GM21381 (cell line): Measurements from ENCODE around the gene PTPRE.

Experiments used
- ATAC-seq: cut with Tn5 transposase; IDR thresholded peaks from one replicate; pipeline ENCODE4 v1.9.1; 2021; ENCODE audit warnings: mild to moderate bottlenecking, moderate library complexity; ENCODE audit not compliant: unreplicated experiment

The PTPRE gene

DNA sequence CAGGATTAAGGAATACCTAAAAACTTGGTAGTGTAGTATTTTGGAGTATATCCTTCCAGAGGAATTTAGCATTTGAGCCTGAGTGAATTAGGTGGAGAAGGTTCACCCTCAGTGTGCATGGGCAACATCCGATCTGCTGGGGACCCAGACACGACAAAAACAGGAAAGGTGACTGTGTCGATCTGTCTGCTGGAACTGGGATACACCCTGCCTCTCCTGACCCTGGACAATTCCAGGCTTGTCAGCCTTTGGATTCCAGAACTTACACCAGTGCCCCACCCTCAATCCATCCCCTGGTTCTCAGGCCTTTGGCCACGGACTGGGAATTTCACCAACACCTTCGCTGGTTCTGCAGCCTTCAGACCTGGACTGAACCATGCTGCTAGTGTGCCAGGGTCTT, 41.9 kb downstream of the PTPRE start:
- no peak for ATAC-seq

DNA sequence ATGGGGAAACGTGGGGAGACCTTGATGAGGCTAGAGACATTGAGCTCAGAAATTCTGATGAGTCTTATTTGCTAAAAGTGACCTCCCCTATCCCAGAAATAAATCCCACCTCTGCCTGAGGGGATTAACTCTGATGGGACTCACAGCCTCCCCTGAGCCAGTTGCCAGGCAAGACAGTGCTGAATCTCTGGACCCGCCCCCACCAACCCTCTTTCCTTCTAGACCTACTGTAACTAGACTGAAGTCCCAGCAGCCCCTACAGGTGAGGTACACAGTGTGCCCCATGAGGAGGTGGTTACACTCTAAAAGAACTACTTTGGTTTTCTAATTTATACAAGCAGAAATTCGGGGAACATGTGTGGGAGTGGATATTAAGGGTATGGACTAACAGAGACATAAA, 42.9 kb downstream of the PTPRE start:
- no peak for ATAC-seq

DNA sequence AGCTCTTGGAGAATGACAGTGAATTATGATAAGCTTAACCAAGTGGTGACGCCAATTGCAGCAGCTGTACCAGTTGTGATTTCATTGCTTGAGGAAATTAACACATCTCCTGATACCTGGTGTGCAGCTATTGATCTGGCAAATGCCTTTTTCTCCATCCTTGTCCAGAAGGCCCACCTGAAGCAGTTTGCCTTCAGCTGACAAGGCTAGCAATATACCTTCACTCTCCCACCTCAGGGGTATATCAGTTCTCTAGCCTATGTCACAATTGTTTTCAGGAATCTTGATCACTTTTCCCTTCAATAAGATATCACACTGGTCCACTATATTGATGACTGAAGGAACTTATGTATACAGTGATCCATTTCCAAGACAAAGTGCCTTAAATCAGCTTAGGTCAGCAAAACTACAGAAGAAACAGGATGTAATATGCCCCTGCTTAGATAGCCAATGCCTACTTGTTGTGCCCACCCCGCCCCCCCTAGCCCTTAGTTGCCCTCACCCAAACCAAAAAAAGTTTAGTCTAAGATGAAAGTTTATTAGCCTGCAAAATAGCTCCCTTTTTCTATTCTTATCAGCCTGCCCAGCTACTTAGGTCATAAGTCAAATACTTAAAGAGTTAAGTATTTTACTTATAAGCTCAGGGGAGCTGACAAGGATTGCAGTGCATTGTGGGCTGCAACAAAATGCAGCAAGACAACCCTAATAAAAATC, 45.1 kb downstream of the PTPRE start:
- ATAC-seq, result no peak

DNA sequence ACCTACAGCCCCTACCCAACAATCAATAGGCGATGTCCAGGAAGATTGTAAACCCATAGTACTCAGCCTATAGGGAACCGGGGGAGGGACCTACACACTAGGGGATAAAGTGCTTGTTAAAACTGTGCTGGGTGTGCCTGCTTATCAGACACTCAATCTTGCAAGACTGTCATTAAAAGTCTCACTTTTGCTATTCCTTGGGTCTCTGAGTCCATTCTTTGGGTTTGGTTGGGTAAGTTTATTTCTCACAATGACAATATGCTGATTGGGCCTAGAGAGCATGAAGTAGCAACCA, 45.6 kb downstream of the PTPRE start:
- no peak for ATAC-seq

DNA sequence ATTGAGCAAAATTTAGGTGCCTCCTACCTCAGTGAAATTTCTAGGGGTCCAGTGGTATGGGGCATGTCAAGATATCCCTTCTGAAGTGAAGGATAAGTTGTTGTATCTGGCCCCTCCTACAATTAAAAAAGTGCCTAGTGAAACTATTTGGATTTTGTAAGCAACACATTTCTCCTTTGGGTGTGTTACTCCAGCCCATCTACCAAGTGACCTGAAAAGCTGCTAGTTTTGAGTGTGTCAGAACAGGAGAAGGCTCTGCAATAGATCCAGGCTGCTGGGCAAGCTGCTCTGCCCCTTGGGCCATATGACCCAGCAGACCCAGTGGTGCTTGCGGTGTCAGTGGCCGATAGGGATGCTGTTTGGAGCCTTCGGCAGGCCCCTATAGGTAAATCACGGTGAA, 46.0 kb downstream of the PTPRE start:
- no peak for ATAC-seq

DNA sequence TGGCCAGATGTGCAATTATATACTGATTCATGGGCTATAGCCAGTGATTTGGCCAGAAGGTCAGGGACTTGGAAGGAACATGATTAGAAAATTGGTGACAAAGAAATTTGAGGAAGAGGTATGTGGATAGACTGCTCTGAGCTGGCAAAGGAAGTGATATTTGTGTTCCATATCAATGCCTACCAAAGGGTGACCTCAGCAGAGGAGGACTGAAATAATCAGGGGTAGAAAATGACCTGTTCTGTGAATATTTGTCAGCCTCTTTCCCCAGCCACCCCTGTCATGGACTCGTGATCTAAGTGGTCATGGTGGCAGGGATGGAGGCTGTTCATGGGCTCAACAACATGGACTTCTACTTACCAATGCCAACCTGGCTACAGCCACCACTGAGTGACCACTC, 47.0 kb downstream of the PTPRE start:
- no peak for ATAC-seq

DNA sequence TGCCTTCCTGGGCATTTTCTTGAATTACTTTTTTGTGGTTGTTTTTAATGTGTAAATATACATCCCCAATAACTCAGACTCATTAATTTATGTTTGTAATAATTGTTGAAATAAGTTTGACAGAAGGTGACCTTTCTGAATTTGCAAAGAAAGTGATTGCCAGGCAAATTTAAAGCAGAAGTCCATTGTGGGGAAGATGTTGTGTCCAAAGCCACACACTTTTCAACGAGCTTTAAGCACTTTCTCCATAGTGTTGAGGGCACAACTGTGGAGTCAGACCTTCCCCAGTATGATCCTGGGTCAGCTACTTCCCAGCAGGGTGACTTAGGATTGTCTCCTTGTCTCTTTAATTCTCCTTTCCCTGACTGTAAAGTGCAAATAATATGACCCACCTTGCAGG, 52.5 kb downstream of the PTPRE start:
- no peak for ATAC-seq

DNA sequence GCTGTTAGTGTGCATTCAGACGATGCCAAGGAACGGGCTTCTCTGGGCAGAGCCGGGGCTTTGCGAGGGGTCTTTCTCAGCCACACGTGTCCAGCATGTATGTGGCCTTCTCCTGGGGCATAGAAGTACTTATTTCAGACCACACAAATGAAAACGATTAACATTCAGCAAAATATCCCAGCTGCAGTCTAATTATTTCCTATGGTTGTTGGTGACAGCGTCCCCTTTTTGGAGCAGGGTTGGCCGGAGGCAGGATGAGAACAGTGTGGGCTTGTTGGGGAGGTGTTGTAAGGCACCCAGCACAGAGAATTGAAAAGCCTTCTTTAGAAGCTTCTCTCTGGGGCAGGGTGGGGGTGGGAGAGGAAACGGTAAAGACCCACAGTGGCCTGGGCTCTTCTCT, 54.2 kb downstream of the PTPRE start:
- no peak for ATAC-seq

DNA sequence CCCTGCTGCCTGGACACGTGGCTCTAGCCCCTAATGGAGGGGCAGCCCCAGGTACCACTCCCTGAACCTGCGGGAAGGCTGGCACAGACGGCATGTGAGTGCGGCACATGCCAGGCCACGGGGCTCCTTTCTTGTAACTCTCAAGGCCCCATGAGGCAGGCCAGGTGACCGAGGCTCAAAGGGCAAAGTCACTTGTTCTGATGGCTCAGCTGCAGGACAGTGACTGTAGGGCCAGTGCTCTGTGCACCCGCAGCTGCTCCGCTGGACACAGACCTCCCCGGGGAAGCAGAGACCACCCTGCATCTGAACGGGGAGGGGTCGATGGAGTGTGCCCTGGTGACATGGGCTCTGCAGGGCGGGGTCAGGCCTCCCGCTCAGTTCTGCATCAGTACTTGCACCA, 55.3 kb downstream of the PTPRE start:
- no peak for ATAC-seq

DNA sequence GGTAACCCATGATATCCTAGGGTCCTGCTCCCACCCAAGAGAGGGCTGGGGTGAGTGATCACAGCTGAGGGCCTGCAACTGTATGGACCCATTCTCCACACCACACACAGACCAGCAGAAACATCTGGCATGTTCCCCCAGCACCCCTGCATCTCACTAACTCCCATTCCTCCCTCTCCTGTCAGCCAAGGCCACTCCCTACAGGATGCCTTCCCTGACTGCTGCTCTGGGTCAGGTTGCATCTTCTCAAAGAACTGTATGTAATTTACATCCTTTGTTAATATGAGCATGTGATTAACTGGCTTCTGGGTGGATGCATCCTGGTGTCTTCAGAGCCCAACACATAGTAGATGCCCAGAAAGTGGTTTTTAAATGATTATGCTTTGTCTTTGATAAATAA, 56.2 kb downstream of the PTPRE start:
- ATAC-seq, result no peak

DNA sequence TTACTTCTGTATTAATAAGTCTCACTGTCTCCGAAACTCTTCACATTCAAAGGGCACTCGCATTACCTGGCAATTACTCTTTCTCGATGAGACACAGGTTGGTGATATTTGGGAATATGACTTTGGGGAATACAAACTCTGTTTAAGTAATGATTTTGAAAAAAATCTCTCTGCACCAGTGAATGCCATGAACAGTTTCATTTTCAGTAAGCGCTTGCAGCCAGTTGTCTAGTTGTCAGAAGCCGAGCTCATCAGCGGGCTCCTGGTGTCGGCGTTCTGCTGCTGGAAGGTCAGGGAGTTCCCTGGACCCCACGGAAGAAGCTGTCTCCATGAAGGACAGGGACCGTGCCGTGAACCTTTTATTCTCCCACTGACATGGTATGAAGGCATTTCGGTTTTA, 57.7 kb downstream of the PTPRE start:
- ATAC-seq, result no peak

DNA sequence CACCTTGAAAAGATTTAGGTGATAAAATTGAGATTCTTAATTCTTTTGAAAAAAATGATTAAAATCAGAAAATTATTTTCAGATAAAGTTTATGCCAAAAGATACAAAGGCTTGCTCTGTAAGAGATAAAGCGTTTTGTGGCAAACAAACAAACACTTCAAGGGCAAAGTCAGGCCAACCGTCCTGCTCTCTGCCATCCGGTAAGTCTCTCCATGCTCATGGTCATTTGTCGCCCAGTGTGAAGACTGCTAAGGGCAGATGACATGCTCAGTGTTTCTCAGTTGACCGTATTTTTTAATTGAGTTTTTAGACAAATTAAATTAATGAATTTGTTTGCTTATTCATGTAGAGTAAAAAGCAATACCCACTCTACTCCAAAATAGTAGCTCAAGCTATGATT, 60.0 kb downstream of the PTPRE start:
- no peak for ATAC-seq

DNA sequence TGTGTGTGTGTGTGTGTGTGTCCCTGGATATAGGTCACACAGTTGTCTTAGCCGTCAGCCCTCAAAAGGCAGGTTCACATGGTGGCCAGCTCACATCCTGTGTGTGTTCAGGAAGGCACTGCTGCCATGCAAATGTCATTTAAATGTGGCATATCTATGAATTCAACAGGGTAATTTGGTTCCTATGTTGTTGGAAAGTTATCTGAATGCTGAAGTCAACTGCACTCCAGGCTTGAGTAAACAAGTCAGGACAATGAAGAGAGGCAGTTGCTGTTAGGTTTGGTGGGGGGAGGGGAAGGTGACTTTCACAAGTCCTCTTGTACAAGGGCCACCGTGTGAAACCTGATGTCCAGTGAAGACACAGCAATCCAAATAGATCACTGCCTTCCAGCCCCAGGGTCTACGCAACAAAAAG, 61.1 kb downstream of the PTPRE start:
- no peak for ATAC-seq

DNA sequence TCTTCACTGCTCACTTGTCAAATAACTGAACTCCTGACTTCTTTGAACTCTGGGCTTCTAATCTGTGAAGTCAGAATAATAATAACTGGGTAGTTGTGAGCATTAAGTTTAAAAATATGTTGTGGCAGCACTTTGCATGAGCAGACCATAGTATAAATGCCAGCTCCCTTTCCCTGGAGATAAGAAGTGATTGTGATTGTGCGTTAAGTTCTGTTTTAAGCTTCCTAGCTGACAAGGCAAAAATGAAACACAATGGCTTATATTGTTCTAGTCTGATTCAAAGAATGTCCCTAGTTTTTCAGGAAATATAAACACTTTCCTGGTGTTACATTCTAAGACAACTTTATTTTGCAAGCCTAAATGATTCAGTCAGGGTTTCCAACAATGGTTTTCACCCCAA, 61.8 kb downstream of the PTPRE start:
- no peak for ATAC-seq

DNA sequence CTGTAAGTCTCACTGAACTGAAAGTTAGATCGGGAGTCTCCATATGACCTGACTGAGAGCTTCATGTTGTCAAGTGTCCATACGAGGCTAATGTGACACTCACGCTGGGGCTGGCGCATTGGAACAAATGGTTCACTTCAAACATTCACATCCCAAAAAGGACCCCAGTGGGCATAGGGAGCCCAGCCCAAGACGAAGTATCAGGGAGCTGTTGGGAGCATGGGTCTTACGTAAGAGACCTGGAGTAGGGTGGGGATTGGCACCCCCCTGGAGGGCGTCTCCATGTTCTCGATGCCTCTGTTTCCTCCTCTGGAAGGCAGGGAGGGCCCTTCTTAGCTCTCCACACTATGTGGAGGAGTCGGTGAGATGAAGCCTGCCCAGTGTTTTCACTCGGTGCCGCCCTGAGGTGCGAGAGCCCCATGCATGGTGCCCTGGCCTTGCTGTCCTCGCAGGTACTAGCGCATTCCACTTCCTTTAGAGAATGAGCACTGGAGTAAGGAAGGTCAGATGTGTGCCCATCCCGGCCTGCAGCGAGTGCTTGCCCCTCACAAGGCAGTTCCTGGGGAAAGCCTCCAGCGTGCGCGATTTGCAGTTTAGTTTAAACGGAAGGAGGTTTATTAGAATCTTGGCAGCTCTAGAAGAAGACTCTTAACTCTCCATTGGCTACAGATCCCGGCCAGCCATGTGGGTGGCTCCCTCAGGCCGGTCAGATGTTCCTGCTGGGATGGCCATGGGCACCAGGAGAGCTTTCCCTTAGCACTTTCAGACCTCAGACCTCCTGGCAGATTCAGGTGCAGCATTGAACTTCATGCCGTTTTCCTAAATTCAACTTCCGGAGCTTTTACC, 64.4 kb downstream of the PTPRE start:
- no peak for ATAC-seq

DNA sequence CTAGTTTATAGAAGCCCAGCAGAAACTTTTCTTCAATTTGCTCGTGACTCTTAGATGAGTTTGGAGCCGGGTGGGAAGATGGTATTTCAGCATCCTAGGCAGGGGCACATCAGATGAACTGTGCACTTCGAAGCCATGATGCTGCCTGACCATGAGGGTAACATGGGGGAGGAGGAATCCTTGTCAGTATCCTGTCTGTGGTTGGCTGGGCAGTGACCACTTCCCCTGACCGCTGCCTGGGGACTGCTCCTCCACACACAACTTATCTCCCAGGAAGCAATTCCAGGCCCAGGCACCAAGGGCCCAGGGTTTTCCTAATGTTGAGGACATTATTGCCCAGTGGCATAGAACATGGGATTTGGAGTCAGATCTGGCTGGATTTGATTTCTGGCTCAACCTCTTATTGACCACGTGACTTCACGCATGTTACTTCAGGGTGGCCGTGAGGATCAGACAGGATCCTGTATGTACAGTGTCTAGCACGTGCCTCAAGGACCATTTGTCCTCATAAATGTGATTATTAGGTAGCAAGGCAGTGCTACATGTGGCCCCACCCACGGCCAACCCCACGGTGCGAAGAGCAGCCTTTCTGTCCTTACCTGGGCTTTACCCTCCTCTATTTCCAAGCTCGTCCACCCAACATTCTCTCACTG, 65.2 kb downstream of the PTPRE start:
- no peak for ATAC-seq

DNA sequence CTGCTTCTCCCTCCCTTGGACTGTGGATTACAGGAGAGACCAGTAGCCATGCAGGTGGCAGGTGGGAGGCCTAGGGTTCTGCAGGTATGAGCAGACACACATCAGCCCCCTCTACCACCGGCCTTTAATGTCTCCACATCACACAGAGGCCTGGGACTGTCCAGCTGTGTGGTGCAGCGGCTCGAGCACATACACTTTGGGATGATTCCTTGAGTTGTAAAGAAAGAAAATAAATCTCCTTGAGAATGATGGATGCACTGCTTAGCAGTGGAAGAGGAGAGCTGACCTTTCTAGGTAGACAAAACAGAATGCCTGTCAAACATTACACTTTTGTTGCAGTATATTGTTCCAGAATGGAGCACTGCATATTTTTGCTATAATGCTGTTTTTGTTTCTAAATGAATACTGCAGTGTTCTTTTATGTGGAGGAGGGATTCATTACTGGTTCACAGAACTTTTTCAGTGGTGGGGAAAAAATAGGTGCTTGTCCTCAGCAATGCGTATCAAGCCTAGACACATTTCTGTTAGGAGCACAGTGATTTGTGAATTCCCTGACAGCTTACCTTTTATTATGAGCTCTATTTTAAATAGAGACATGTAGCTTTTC, 66.0 kb downstream of the PTPRE start:
- ATAC-seq, result no peak

DNA sequence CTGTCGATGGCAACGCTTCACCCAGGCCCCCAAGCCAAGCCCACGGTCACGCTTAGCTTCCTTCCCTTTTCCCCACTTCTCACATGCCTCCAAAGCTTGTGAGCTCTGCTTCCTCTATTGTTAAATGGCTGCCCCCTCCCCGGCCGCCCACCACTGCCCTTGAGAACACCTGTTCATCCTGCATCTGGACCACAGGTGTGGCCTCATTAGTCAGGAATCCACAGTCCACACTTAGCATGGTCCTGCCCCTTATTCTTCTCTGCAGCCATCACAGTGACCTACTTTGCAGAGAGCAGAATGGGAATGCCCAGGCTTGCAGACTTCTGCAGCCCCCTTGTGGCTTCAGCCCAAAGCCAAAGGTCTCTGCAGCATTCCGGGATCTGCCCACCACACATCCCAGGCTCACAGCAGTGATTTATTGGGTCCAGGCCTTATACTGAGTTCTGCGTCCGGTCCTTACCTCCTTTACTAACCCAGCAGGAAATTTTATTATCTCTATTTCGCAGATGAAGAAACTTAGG, 66.9 kb downstream of the PTPRE start:
- no peak for ATAC-seq

DNA sequence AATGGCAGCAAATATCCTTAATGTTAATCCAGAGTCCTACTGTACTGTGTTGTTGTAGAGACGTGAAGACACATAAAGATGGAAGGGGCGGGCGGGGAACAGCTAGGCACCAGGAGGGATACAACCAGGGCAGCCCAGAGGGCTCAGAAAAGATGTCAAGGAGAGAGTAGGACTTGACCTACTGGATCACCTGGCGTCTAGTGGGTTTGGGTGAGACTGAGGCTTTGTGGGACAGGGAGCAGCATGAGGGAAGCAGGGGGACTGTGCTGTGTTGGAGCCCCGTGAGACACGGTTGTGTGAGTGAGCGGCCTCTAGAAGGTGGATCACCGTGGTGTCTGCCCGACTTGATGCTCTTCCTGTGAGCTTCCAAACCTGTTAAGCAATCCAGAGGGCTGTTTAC, 68.0 kb downstream of the PTPRE start:
- no peak for ATAC-seq

DNA sequence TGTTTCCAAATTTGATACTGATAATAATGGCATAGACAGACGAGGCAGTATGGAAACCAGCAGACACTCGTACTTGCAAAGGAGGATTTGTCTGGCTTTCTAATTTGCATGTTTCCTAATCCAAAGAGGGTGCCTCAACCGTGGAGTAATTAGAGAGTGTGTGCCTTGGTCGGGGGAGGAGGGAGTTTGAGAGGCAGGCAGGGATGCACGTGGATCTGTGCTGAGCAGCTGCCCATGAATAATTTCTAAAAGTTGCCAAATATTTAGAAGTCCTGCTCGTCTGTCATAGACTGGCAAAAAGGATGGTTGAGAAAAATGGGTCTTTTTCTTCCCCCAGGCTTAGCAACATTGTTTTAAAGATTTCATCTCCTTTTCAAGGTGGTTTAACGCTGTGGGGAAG, 69.4 kb downstream of the PTPRE start:
- no peak for ATAC-seq

DNA sequence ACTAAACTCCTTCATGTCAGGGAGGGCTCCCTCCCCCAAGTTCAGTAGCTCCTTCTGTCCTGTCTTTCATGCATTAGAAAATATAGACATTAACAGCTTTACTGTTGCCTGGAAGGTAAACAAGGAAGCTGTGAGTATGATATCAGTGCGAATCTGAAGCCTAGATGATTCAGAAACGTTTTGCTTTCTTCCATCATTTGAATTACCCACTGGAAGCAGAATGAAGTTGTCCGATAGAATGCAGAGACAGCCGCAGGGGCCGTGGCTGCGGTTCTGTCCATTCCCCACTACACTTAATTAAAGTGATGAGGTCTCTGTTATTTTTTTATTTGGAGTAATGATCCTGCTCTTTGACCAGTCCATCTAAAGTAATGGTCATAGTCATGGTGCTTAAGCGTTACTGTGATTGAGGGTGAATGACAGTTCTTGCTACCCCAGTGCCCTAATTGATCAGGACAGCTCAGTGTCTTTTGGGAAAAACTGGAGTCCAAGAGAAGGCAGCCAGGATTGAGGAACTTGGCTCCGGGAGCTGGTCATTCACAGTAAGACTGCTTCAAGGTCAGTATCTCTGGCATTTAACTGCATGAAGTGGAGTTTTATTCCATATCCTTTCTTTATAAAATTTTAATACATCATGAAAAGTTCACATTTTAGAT, 69.9 kb downstream of the PTPRE start:
- no peak for ATAC-seq
